GM23338 (cell line): ENCODE results near the gene SH3RF3. TPM values are rescaled to one million over a fixed set of nuclear protein-coding genes. Genes with fewer than 3 reads are reported as not detected.

Experiments
- ATAC-seq: fragments of 200-7000 bp; cut with Tn5 transposase; 3 replicates; pipeline ENCODE4 v1.9.1; 2020
- DNase-seq: peaks from one replicate; pipeline ENCODE4 v3.0.0-alpha.2; 2015; ENCODE audit warnings: low spot score
- H2AFZ ChIP-seq: fragments of 200-600 bp; sonication (generic); 2 replicates; pipeline ENCODE4 v1.8.0; 2016; ENCODE audit warnings: antibody characterized with exemption, mild to moderate bottlenecking, moderate library complexity
- H3F3A ChIP-seq: fragments of 200-600 bp; sonication (generic); replicated peaks from 2 replicates; pipeline ENCODE4 v1.8.0; 2017; ENCODE audit warnings: antibody characterized with exemption, mixed run types, low read depth
- H3K27ac ChIP-seq: fragments of 200-600 bp; sonication (generic); 2 replicates; pipeline ENCODE4 v1.6.1; 2016; ENCODE audit warnings: low read depth
- H3K27me3 ChIP-seq: fragments of 200-600 bp; sonication (generic); 2 replicates; pipeline ENCODE4 v1.8.0; 2016; ENCODE audit warnings: mild to moderate bottlenecking, mixed run types, moderate library complexity; ENCODE audit not compliant: insufficient read depth
- H3K36me3 ChIP-seq: fragments of 200-600 bp; sonication (generic); 2 replicates; pipeline ENCODE4 v1.8.0; 2016; ENCODE audit warnings: mild to moderate bottlenecking; ENCODE audit not compliant: insufficient read depth
- H3K4me1 ChIP-seq: fragments of 200-600 bp; sonication (generic); 2 replicates; pipeline ENCODE4 v1.8.0; 2016; ENCODE audit warnings: mild to moderate bottlenecking, moderate library complexity; ENCODE audit not compliant: insufficient read depth
- H3K4me2 ChIP-seq: fragments of 200-600 bp; sonication (generic); 2 replicates; pipeline ENCODE4 v1.7.1; 2017; ENCODE audit warnings: mixed run types
- H3K4me3 ChIP-seq: fragments of 200-600 bp; sonication (generic); 2 replicates; pipeline ENCODE4 v1.6.1; 2016; ENCODE audit warnings: mixed run types
- H3K79me2 ChIP-seq: fragments of 200-600 bp; sonication (generic); replicated peaks from 2 replicates; pipeline ENCODE4 v1.8.0; 2017; ENCODE audit warnings: mild to moderate bottlenecking; ENCODE audit not compliant: insufficient read depth
- H3K9me2 ChIP-seq: fragments of 200-600 bp; sonication (generic); 2 replicates; pipeline ENCODE4 v1.8.0; 2017; ENCODE audit not compliant: insufficient read depth
- H4K20me1 ChIP-seq: fragments of 200-600 bp; sonication (generic); replicated peaks from 2 replicates; pipeline ENCODE4 v1.8.0; 2017; ENCODE audit warnings: mild to moderate bottlenecking; ENCODE audit not compliant: insufficient read depth
- H3K27ac Mint-ChIP-seq: 2 replicates; pipeline ENCODE4 v1.8.0; 2020; ENCODE audit warnings: inconsistent platforms, mild to moderate bottlenecking, moderate library complexity, mixed read lengths
- H3K27me3 Mint-ChIP-seq: 3 replicates; pipeline ENCODE4 v1.8.0; 2022; ENCODE audit warnings: low read depth, mild to moderate bottlenecking, moderate library complexity, mixed read lengths, inconsistent platforms; ENCODE audit not compliant: insufficient read depth, poor library complexity
- H3K36me3 Mint-ChIP-seq: 3 replicates; pipeline ENCODE4 v1.8.0; 2021; ENCODE audit warnings: low read depth, mild to moderate bottlenecking, inconsistent platforms, moderate library complexity, mixed read lengths
- H3K4me1 Mint-ChIP-seq: 3 replicates; pipeline ENCODE4 v1.8.0; 2020; ENCODE audit warnings: mild to moderate bottlenecking, inconsistent platforms, mixed read lengths
- H3K4me3 Mint-ChIP-seq: 3 replicates; pipeline ENCODE4 v1.8.0; 2021; ENCODE audit warnings: moderate library complexity, mild to moderate bottlenecking, inconsistent platforms, mixed read lengths
- H3K9me3 Mint-ChIP-seq: 3 replicates; pipeline ENCODE4 v1.8.0; 2020; ENCODE audit warnings: moderate library complexity, mild to moderate bottlenecking, inconsistent platforms, mixed read lengths
- EZH2phosphoT487 ChIP-seq: fragments of 200-600 bp; sonication (generic); IDR thresholded peaks from one replicate; pipeline ENCODE4 v1.8.1; 2018; ENCODE audit warnings: antibody characterized with exemption; ENCODE audit not compliant: unreplicated experiment
- ZNF331 ChIP-seq: fragments of 250-450 bp; sonication (Bioruptor Pico); IDR thresholded peaks from 2 replicates; pipeline ENCODE4 v1.5.0; 2020; ENCODE audit warnings: low read depth, mild to moderate bottlenecking, moderate library complexity
- polyA plus RNA-seq: library from polyadenylated mRNA; unstranded; fragments of >200 nt; fragmentation: Nextera tagmentation; extraction: Ambion mirVana; gene quantifications from 2 replicates; pipeline ENCODE4 v1.2.1, GENCODE V29; 2016
- total RNA-seq: library from RNA; depleted of rRNA; stranded (reverse); fragments of >200 nt; shearing (Covaris generic); gene quantifications from 2 replicates; pipeline ENCODE4 v1.2.3, GENCODE V29; 2014
- TF ChIP-seq, protein P1 (sequence below): fragments of 250-450 bp; sonication (Bioruptor Pico); IDR thresholded peaks from 2 replicates; pipeline ENCODE4 v1.5.0; 2020; ENCODE audit warnings: mild to moderate bottlenecking, moderate library complexity

SH3RF3 gene
- total and polyA plus RNA-seq, 2 experiments from 2014 or later: 0.11 to 0.63 TPM

DNA sequence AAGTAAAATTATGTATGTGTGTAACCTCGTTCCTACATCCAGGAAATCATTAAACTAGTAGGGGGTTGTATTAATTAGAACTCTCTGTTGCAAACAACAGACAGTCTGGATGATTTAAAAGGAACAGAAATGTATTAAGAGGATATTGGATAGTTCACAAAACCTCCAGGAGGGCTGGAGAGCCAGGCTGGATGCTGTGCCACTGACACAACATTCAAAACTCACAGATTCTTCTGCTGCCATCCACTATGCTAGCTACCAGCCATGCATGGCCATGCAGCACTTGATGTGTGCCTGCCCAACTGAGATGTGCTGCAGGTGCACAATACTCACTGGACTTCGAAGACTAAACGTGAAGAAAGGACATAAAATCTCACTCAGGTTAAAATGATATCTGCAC, 48.2 kb upstream of the SH3RF3 start:
- Histone ChIP-seq H3K4me3 (no peak overlapping the region), H3K4me1 (no peaks in the 10 kb centered on the region), H3K79me2 (no peaks in the 10 kb centered on the region), H3K4me2 (no peak overlapping the region), H3K27me3 (no peaks in the 10 kb centered on the region), H4K20me1 (no peaks in the 10 kb centered on the region), H3K36me3 (no peaks in the 10 kb centered on the region), H3K9me2 (no peaks in the 10 kb centered on the region), H2AFZ (no peak overlapping the region), H3F3A (no peaks in the 10 kb centered on the region), H3K27ac (no peak overlapping the region)
- Mint-ChIP-seq H3K36me3 (no peaks in the 10 kb centered on the region), H3K27me3 (peaks cover 12% of the 10 kb centered on the region), H3K9me3 (0 out of 3 replicates have a peak, but pooled peaks cover under 1% of the 10 kb centered on the region), H3K4me1 (no peaks in the 10 kb centered on the region), H3K4me3 (no peak overlapping the region), H3K27ac (no peak overlapping the region)
- no peak for TF ChIP-seq EZH2phosphoT487
- DNase-seq (no peak), ATAC-seq (no peak)

DNA sequence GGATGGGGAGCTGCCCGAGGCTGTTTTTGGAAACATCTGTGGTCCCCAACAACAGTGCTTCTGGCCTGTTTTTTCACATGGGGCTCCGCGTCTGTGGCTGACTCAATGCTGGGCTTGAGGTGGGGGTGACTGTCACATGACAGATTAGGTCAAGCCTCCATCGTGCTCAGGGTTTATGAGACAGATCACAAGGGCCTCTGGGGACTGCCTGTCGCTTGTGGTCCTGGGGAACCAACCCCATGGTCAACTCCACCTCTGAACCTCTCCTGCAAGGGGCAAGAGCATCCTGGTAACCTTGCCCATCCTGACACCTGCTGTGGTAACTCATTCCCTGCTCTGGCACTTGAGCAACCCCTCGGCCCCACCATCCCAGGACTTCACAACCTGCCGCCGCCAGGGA, 47.6 kb upstream of the SH3RF3 start:
- Histone ChIP-seq H4K20me1 (no peaks in the 10 kb centered on the region), H3K27me3 (no peaks in the 10 kb centered on the region), H3K27ac (no peak overlapping the region), H3K36me3 (no peaks in the 10 kb centered on the region), H3K4me1 (no peaks in the 10 kb centered on the region), H3K79me2 (no peaks in the 10 kb centered on the region), H3F3A (no peaks in the 10 kb centered on the region), H2AFZ (no peak overlapping the region), H3K4me2 (no peak overlapping the region), H3K4me3 (no peak overlapping the region), H3K9me2 (no peaks in the 10 kb centered on the region)
- DNase-seq: no peak
- H3K4me1 Mint-ChIP-seq: no peaks in the 10 kb centered on the region
- H3K9me3 Mint-ChIP-seq: peaks cover 7% of the 10 kb centered on the region; the same call in 1 of the 3 replicates
- peaks cover 12% of the 10 kb centered on the region for H3K27me3 Mint-ChIP-seq
- H3K27ac Mint-ChIP-seq: no peak overlapping the region
- no peak overlapping the region for H3K4me3 Mint-ChIP-seq
- H3K36me3 Mint-ChIP-seq: no peaks in the 10 kb centered on the region
- TF ChIP-seq, protein P1, sequence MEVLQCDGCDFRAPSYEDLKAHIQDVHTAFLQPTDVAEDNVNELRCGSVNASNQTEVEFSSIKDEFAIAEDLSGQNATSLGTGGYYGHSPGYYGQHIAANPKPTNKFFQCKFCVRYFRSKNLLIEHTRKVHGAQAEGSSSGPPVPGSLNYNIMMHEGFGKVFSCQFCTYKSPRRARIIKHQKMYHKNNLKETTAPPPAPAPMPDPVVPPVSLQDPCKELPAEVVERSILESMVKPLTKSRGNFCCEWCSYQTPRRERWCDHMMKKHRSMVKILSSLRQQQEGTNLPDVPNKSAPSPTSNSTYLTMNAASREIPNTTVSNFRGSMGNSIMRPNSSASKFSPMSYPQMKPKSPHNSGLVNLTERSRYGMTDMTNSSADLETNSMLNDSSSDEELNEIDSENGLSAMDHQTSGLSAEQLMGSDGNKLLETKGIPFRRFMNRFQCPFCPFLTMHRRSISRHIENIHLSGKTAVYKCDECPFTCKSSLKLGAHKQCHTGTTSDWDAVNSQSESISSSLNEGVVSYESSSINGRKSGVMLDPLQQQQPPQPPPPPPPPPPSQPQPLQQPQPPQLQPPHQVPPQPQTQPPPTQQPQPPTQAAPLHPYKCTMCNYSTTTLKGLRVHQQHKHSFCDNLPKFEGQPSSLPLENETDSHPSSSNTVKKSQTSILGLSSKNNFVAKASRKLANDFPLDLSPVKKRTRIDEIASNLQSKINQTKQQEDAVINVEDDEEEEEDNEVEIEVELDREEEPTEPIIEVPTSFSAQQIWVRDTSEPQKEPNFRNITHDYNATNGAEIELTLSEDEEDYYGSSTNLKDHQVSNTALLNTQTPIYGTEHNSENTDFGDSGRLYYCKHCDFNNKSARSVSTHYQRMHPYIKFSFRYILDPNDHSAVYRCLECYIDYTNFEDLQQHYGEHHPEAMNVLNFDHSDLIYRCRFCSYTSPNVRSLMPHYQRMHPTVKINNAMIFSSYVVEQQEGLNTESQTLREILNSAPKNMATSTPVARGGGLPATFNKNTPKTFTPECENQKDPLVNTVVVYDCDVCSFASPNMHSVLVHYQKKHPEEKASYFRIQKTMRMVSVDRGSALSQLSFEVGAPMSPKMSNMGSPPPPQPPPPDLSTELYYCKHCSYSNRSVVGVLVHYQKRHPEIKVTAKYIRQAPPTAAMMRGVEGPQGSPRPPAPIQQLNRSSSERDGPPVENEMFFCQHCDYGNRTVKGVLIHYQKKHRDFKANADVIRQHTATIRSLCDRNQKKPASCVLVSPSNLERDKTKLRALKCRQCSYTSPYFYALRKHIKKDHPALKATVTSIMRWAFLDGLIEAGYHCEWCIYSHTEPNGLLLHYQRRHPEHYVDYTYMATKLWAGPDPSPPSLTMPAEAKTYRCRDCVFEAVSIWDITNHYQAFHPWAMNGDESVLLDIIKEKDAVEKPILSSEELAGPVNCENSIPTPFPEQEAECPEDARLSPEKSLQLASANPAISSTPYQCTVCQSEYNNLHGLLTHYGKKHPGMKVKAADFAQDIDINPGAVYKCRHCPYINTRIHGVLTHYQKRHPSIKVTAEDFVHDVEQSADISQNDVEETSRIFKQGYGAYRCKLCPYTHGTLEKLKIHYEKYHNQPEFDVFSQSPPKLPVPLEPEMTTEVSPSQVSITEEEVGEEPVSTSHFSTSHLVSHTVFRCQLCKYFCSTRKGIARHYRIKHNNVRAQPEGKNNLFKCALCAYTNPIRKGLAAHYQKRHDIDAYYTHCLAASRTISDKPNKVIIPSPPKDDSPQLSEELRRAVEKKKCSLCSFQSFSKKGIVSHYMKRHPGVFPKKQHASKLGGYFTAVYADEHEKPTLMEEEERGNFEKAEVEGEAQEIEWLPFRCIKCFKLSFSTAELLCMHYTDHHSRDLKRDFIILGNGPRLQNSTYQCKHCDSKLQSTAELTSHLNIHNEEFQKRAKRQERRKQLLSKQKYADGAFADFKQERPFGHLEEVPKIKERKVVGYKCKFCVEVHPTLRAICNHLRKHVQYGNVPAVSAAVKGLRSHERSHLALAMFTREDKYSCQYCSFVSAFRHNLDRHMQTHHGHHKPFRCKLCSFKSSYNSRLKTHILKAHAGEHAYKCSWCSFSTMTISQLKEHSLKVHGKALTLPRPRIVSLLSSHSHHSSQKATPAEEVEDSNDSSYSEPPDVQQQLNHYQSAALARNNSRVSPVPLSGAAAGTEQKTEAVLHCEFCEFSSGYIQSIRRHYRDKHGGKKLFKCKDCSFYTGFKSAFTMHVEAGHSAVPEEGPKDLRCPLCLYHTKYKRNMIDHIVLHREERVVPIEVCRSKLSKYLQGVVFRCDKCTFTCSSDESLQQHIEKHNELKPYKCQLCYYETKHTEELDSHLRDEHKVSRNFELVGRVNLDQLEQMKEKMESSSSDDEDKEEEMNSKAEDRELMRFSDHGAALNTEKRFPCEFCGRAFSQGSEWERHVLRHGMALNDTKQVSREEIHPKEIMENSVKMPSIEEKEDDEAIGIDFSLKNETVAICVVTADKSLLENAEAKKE (CRISPR knock-in tag): no peak
- TF ChIP-seq ZNF331: no peak
- ATAC-seq: no peak
